GM21786 (cell line): ENCODE measurements around the gene ODF2.
"Not testable (repeated sequence)": the region's sequence is repeated elsewhere in the genome, so short reads cannot be mapped to it uniquely, and the experiment has no call there.

ENCODE experiments used
- ATAC-seq: cut with Tn5 transposase; IDR thresholded peaks from one replicate; pipeline ENCODE4 v1.9.1; 2021; ENCODE audit not compliant: unreplicated experiment

Gene ODF2

DNA sequence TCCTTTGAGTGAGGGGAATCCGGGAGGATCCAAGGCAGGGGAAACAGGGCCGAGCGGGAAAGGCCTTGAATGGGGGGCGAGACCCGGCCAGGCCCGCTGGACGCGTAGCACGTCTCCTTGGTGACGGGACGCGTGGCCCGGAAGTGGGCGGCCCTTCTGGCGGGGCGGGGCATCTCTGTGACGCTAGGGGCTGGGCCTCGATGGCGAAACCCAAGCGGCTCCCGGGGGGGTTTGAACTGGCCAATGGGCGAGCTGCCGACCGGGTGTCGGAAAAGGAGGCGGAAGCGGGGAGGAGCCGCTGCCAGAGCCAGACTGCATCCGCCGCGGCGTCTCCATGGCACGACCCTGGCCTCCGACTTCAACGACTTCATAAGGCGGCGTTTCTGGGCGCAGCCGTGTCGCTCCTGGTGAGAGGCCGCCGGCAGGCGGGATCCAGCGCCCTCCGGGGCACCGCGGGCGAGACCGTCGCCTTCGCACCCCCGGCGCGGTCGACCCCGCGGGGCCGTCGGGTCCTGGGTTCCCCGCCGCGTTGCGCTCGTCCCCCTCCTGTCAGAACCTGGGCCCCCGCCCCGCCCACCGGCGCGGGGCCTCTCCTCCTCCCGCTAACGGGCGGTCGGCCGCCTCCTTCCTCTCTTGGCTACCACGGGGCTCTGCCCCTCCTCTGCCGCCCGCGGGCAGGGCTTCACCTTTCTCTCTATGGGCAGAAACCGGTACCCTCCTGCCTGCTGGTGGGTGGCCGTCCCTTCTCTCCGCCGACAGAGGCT lies at the start of gene ODF2:
Gene ODF2, plus strand, starts transcription at position 158 of the 764 bp plus-strand sequence. Its CDS starts 86 bp downstream, at position 244.
- ATAC-seq, result peak; percentile 85

DNA sequence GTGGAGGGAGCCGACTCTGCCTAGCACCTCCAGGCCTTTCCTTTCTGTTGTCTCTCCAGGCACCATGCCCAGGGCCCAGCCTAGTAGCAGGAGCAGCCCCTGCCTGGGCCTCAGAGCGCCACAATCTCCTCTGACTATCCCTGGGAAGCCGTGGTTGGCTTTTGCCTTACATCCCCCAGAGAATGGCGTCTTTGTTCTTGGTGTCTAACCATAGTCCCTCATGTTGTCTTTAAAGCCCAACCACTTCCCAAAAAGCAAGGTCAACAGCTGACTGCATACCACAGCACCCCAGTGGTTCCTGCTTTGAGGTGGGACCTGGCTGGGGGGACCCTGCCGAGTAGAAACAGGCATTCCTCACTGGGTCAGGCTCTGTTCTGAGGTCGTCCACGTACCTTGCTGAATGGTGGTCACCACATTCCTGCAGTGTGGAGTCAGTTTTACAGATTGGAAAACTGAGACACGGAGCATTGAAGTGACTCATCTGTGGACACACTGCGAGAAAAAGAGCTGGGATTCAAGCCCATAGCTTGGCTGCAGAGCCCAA lies 48.9 kb upstream of the ODF2 start:
- no peak for ATAC-seq

DNA sequence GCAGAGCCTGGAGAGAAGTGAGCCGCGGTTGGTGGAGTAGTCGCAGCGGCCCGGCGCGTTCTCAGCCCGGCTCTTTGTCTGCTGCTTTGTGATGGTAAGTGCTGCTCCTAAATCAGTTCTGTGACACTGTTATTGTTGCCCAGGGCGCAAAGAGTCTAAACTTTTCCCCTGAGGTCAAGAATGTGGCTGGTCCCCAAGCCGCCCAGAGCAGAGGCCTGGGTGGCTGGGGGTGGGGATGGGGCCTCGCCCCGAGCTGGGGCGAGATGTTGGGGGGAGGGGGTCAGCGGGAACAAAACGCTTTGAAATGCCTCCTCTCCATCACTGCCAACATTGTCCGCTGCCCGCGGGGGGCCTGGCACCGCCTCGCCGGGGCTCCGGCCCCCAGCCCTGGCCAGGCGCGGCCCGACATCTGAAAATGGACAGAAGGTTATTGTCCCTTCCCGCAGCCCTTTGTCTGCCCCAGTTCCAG lies 46.8 kb upstream of the ODF2 start:
- ATAC-seq, result no peak

DNA sequence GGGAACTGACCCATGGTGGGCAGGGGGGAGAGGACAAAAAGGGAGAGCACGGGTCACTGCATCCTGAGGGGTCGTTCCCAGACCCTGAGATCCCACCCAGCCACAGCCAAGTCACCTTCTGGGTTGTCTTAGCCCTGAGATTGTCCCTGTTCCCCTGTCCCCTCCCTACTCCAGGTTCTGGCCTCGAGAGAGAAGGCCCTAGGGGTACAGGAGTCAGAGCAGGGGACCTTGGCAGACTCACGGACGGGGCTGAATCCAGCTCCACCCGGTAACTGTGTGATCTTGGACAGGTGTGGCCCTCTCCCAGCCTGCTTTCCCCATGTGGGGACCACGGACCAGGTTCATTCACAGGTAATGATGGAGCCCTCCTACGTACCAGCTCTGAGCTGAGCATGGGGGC lies 46.4 kb upstream of the ODF2 start:
- ATAC-seq, result no peak

DNA sequence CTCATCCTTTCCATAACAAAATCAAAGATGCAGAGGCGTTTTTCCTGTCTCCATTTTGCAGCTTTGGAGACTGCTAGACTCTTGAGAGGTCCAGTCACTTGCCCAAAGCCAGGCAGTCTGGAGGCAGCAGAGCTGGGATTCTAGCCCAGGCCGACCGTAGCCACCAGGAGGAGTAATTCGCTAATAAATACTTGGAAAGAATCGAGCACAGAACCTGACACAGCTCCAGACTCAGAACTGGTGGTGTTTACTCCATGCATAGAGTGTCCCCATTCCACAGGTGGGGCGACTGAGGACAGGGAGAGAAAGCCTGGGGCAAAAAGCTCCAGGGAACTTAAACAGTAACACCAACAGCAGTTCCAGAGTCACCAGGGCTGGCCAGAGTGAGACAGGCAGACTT lies 45.8 kb upstream of the ODF2 start:
- ATAC-seq, result no peak

DNA sequence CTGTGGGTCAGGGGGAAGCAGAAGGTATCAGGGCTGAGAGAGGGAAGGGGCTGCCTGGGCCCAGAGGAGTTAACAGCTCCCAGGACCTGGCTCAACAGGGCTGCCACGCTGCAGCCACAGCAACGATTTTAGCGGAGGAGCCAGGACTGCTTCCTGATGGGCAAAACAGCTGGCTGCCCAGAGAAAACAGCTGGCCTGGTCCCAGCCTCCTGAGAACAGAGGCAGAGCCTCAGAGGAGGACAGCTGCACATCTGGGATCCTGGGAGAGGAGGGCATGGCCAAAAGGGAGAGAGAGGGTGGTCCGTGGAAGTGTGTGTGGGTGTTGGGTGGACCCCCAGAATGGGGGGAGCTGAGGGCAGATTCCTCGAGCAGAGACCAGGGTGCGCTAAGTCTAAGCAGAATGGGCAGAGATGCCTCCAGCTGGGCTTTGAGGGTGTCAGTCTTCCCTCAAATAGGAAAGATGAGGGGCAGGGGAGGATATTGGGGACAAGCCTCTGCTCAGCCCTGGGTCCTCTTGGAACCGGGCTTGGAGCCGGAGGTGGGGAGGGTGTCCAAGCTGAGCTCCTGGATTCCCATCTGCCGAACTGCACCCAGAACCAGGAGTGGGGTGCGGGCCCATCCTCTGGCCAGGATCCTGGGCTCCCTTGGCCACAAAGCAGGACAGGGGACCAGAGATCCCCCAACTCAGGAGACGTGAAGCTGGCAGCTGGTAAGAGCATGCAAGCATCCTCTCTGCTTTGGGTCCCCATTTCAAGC lies 44.3 kb upstream of the ODF2 start:
- ATAC-seq, result no peak

DNA sequence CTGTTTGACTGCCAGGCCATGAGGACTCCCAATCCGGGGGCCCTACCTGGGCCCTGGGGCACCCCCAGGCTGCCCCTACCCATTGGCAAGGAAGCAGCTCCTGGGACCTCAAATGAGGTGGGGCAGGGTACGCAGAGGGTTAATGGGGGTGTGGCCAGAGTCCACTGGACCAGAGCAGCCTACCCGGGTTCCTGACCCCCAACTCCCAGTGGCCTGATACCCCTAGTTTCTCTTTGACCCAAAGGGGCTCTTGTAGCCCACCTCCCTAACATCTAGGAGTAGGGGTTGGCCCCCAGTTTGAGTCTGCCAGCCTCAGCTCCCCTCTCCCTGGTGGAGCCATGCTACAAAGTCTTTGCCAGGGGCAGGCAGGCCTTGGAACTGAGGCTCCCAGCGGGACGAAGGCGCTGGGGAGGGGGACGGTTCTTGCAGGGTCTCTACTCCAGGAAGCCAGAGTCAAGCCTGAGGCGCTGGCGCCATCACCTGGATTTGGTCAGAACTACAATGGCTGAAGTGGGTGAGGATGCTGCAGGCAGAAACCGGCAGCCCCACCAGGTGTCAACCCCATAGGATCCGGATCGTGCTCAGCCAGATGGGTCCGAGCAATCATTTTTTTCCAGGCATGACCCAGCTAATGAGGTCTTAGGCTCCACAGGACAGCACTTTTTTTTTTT lies 43.6 kb upstream of the ODF2 start:
- no peak for ATAC-seq

DNA sequence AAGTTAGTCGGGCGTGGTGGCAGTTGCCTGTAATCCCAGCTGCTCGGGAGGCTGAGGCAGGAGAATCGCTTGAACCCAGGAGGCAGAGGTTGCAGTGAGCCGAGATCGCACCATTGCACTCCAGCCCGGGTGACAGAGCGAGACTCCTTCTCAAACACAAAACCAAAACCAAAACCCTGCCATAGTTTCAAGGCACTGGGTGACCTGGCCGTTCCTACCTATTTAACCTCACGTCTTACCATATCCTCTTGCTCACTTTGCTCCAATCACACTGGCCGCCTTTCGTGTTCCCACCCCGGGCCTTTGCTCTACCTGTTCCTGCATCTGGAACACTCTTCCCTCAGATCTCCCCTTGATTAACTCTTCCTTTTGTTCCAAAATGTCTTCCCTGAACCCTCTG lies 42.1 kb upstream of the ODF2 start:
- not testable (repeated sequence) for ATAC-seq

DNA sequence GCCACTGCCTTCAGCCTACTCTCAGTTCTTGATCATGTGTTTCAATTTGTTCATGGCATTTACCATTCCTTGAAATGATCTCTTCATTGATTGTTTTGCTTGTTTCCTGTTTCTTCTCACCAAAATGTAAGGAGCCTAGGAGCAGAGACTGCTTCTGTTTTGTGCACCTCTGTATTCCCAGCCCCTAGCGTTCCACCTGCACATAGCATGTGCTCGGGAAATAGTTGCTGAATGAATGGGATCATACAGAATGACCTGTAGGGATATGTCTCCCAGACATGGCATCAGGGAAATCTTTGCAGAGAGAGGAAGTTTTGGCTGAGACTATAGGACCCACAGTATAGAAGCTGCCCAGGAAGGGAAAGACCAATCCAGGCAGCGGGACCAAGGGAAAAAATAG lies 41.3 kb upstream of the ODF2 start:
- no peak for ATAC-seq

DNA sequence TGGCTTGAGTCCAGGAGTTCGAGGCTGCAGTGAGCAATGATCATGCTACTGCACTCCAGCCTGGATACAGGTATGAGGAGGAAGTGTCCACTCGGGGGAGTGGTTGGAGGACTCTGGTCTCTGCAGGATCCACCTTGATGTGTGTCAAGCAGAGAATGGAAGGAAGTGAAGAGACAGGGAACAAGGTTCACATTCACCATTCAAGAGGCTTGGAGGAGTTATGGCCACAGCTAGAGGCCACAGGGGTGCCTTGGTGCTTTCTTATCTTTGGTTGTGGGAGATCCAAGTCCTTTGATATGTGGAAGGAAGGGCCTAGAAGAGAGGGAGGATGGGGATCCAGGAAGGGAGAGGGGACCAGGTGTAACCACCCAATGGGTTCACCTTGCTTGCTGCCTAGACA lies 40.5 kb upstream of the ODF2 start:
- no peak for ATAC-seq

DNA sequence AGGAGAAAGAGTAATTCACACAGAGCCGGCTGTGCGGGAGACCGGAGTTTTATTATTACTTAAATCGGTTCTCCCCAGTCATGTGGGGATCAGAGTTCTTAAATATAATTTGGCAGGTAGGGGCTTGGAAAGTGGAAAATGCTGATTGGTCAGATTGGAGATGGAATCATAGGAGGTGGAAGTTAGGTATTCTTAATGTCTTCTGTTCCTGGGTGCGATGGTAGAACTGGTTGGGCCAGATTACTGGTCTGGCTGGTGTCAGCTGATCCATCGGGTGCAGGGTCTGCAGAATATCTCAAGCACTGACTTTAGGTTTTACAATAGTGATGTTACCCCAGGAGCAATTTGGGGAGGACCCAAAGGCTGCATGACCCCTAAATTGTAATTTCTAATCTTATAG lies 39.8 kb upstream of the ODF2 start:
- no peak for ATAC-seq

DNA sequence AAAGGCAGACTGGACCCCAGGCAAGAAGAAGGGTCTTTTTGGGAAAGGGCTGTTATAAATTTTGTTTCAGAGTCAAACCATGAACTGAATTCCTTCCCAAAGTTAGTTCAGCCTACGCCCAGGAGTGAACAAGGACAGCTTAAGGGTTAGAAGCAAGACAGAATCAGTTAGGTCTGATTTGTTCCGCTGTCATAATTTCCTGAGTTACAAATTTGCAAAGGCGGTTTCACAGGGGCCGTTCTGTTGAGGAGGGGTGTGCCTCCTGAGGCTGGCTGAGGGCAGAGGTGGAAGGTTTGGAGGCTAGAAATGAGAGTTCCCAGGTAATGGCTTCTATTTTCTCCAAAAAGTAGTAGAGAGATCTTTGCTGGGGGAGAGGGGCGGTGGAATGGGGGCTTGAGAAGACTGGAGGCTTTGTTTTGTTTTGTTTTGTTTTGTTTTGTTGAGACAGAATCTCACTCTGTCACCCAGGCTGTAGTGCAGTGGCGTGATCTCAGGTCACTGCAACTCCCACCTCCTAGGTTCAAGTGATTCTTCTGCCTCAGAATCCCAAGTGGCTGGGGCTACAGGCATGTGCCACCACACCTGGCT lies 39.3 kb upstream of the ODF2 start:
- ATAC-seq, result no peak

DNA sequence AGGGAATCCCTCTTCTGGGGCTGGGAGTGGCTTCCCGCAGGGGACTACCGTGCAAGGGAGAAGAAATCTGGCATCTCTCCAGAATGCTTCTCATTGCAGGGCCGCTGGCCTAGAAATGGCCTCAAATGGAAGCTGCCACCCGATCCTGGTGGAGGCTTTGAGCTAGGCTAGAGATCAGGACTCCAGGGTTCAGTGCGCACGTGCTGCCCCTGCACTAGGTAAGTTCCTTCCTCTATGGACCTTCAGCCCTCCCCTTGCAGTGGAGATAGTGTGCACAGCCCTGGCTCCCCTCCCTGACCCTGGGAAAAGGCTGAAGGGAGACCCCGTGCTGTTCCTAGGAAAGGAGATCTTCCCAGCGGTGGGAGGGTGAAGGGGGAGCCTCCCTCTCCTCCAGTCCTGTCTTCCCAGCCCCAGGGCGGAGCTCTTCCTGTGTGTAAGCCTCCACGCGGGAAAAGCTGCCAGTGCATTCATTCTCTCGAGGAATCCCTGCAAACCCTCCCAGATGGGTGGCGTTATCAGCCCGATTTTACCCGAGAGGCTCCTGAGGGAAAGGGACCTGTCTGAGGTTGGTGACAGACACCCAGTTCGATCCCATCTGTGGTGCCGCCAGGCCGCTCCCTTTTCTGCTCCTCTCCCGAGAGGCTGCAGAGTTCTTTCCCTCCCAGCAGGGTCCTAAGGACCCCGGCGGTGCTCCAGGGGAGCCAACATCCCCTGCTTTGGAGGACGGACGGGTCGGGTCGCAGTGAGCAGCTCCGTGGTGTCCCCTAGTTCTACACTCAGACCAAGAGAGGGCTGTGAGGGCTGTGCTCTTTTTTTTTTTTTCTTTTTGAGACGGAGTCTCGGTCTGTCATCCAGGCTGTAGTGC lies 36.5 kb upstream of the ODF2 start:
- ATAC-seq, result no peak

DNA sequence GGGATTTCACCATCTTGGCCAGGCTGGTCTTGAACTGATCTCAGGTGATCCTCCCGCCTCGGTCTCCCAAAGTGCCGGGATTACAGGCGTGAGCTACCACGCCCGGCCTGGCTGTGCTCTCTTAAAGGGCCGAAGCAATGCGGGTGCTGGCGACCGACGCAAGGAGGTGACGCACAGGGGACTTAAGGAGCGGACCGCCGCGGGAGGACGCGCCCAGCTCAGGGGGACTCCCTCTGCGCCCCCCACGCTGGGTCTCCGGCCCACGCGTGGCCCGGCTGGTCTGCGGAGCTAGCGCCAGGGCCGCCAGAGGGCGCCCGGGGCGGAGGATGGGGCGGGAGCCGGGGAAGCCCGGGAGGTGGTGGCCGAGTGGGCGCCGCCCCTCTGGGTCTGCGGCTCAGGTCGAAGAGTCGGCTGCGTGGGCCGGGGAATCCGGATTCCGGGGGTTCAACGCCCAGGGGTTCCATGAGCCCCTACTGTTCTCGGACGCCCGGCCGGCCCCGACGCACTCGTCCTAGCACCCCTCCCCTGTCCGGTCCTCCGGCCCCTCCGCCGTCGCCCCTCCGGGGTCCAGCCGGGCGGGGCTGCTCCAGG lies 35.7 kb upstream of the ODF2 start:
- peak; percentile 51 for ATAC-seq

DNA sequence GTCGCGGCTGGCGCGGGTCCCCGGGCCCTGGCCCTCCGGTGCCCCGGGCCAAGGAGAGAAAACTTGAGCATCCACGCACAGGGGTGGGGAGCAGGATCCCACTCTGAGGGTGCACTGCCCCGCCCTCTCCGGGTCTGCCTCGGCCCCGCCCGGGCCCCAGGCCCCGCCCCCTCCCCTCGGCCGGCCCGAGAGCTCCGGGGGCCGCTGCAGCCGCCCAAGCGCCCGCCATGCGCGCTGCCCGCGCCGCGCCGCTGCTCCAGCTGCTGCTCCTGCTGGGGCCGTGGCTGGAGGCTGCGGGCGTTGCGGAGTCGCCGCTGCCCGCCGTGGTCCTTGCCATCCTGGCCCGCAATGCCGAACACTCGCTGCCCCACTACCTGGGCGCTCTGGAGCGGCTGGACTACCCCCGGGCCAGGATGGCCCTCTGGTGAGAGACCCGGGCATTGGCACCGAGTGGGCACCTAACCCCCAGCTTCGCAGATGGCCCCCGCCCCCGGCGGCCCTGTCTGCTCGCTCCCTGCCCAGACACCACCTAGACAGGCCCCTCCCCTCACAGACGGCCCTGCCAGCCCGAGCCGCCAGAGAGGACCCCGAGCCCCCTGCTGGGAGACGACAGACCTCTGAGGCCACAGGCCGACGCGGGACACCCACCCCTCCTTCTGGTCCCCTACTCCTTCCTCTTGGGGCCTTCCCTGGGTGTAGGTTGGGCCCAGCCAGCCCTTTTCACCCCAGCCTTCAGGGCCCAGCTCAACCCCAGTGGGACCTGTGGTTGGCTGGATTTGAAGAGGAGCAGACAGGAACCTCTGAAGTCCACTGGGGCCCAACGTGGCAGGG lies 34.9 kb upstream of the ODF2 start, which contains the start of gene CERCAM:
Gene CERCAM, plus strand, starts transcription at position 207 of the 831 bp plus-strand sequence. Its CDS starts 21 bp downstream, at position 228.
- ATAC-seq, result peak; percentile 75

DNA sequence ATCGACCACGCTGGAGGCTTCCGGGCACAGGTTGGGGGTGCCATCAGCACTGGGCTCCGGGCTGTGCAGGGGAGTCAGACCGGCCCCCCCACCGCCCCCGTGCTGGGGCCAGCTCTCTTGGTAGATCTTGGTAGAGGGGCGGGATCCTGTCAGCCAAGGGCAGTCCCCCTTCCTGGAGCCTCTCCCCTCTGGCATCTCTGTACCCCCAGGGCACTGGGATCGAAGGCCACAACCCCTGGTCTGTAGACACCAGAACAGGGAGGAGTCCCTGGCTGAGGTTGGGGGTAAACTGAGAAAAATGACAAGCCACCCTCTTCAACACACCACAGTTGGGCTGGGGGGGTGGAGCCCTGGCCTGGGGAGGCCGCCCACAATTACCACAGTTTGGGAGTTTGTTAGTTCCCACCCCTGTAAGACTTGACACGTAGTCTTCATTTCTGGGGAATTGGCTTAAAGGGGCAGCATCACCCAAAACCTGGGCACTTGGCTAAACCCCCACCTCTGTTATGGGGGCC lies 34.3 kb upstream of the ODF2 start:
- ATAC-seq, result no peak

DNA sequence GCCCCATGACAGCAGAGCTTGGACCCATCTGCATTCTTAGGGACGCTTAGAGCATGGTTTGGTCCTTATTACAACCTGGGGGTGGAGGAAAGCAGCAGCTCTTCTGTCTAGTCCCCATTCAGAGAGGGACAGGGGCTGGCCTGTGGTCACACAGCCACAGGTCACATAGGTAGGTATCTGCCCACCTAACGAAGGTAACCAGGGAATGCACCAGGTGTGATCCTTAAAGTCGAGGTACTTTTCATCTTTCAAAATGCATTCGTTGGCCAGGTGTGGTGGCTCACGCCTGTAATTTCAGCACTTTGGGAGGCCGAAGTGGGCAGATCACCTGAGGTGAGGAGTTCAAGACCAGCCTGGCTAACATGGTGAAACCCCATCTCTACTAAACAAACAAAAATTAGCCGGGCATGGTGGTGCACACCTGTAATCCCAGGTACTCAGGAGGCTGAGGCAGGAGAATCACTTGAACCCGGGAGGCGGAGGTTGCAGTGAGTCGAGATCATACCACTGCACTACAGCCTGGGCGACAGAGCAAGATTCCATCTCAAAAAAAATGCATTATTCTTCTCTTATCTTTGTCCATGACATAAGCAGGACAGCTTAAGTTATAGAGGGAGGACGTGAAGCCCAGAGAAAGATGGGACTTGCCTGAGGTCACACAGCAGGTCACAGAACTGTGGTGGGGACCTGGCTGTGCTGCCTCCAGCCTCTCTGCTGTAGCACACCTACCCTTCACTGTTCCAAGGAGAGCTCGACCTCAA lies 33.6 kb upstream of the ODF2 start:
- ATAC-seq, result not testable (repeated sequence)

DNA sequence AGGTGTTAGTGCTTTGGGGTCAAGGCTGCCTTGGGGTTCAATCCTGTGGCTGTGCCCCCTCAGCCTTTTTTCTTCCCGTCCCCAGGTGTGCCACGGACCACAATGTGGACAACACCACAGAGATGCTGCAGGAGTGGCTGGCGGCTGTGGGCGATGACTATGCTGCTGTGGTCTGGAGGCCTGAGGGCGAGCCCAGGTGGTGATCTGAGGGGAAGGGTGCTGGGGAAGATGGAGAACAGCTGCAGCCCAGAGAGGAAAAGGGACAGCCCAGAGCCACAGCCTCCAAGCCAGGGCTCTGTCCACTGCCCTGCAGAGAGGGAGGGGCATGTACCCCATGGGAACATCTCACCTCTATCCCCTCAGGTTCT lies 33.0 kb upstream of the ODF2 start:
- no peak for ATAC-seq
